ENCODE results near the gene MYBBP1A. TPM values are rescaled to one million over a fixed set of nuclear protein-coding genes. Genes with fewer than 3 reads are reported as not detected.
A peak's percentile ranks its signal among the peaks of the same experiment; 100 is the strongest.

MYBBP1A gene
- polyA plus RNA-seq, 2 donors = 32.6 to 44.8 TPM

DNA sequence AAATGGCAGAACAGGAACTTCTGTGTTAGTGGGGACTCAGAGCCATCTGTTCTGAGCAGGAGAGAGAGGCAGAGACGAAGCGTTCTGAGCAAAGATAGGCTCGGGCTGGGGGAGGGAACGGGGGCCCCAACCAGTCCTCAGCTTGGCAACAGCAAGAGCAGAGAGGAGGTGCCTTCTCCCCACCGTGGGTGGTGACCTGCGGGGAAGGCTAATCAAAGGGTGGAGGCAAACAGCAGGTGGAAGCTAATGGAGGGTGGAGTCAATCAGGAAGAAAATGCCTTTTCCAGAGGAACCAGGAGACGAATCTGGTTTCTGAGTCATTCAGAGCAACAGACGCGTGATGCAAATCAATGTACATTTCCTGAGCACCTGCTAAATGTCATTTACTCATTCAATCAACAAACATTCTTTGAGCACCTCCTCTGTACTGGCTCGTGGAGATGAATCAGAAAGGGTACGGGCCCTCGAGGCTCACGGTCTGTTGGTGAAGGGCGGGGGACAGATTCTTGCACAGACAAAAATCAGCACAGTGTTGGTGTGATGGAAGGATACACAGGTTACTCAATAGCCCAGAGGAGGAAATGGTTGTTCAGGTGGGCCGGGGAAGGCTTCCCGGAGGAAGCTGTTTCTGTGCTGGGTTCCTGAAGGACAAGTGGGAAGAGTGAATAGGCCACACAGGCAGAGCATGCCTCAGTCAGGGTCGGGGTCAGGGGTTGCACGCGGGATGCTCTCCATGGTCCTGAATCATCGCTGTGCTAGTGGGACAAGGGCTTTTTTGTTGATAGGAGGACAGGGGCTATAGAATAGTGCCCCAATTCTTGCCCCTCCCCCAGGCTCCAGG is 62.2 kb downstream of the MYBBP1A start:
- Histone ChIP-seq H3K4me1 (ENCODE audit: control insufficient read depth in 2 of 2, insufficient read depth in 2 of 2, low read length in 1 of 2) (peaks cover 0 to 3% of the 10 kb centered on the region in 2 donors), H3K9me3 (ENCODE audit: control insufficient read depth in 2 of 2, insufficient read depth in 1 of 2, low read depth in 1 of 2, low read length in 1 of 2) (no peaks in the 10 kb centered on the region), H3K27ac (ENCODE audit: low read depth in 2 of 2, low read length in 1 of 2) (peak overlapping the region; percentile 51 to 71), H3K27me3 (ENCODE audit: control insufficient read depth in 1 of 2, insufficient read depth in 2 of 2, low read length in 2 of 2) (no peaks in the 10 kb centered on the region), H3K36me3 (ENCODE audit: control insufficient read depth in 2 of 2, insufficient read depth in 2 of 2, low read length in 1 of 2) (no peaks in the 10 kb centered on the region), H3K4me3 (ENCODE audit: low read depth in 1 of 2, low read length in 2 of 2) (no peak overlapping the region)
- whole genome bisulfite sequencing, 2 donors = 36 to 40% methylated on average over 20 of the region's 20 CpGs

DNA sequence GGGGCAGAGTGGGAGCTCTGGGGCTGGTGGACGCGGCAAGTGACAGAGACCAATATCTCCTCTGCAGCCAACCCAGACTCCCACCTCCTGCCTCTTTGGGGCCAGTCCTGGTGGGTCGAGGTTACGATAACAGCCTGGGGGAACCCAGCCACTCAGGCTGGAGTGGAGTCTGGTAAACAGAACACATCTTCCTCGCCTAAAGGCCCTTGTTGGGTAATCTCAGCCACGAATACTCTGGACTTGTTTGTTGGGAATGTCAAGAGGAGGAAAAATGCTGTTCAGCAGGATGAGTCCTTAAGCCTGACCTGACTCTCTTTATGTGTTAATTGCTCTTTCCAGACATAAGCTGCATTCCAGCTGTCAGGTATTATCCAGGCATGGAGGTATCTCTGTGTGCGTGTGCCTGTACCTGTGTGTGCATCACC is 64.5 kb downstream of the MYBBP1A start:
- no peaks in the 10 kb centered on the region for H3K9me3 ChIP-seq (ENCODE audit: control insufficient read depth in 2 of 2, insufficient read depth in 1 of 2, low read depth in 1 of 2, low read length in 1 of 2)
- H3K27ac ChIP-seq (ENCODE audit: low read depth in 2 of 2, low read length in 1 of 2) = peak overlapping the region; percentile 41 to 77
- WGBS, 2 donors = 73 to 83% methylated on average over 7 of the region's 7 CpGs
- H3K27me3 ChIP-seq (ENCODE audit: control insufficient read depth in 1 of 2, insufficient read depth in 2 of 2, low read length in 2 of 2) = no peaks in the 10 kb centered on the region
- no peak overlapping the region for H3K4me3 ChIP-seq (ENCODE audit: low read depth in 1 of 2, low read length in 2 of 2)
- no peaks in the 10 kb centered on the region for H3K36me3 ChIP-seq (ENCODE audit: control insufficient read depth in 2 of 2, insufficient read depth in 2 of 2, low read length in 1 of 2)
- no peaks in the 10 kb centered on the region for H3K4me1 ChIP-seq (ENCODE audit: control insufficient read depth in 2 of 2, insufficient read depth in 2 of 2, low read length in 1 of 2)

DNA sequence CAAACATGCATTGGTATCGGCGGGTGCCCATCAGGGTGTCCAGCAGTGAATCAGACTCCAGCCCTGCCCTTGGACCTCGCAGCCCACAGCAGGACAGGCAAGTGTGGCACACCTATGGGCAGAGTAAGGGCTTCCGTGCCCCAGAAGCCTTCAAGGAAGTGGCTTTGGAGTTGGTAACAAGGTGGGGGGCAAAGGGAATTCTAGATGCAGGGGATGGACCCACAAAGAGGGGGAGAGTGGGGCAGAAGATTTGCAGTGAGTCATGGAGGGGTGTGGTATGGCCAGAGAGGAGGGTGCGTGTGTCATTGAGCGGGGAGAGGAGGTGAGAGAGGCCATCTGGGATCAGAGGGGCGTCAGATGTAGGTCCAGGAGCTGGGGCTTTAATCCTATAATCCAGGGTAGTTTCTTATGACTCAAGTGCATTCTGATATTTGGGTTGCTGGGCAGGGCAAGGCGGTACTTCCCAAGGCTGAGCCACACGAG is 65.0 kb downstream of the MYBBP1A start:
- H3K9me3 ChIP-seq (ENCODE audit: control insufficient read depth in 2 of 2, insufficient read depth in 1 of 2, low read depth in 1 of 2, low read length in 1 of 2) = no peaks in the 10 kb centered on the region
- H3K36me3 ChIP-seq (ENCODE audit: control insufficient read depth in 2 of 2, insufficient read depth in 2 of 2, low read length in 1 of 2) = no peaks in the 10 kb centered on the region
- H3K27me3 ChIP-seq (ENCODE audit: control insufficient read depth in 1 of 2, insufficient read depth in 2 of 2, low read length in 2 of 2) = no peaks in the 10 kb centered on the region
- peak overlapping the region; percentile 56 to 77 for H3K27ac ChIP-seq (ENCODE audit: low read depth in 2 of 2, low read length in 1 of 2)
- WGBS, 2 donors = 74 to 75% methylated on average over 9 of the region's 9 CpGs
- H3K4me3 ChIP-seq (ENCODE audit: low read depth in 1 of 2, low read length in 2 of 2) = no peak overlapping the region
- no peaks in the 10 kb centered on the region for H3K4me1 ChIP-seq (ENCODE audit: control insufficient read depth in 2 of 2, insufficient read depth in 2 of 2, low read length in 1 of 2)

DNA sequence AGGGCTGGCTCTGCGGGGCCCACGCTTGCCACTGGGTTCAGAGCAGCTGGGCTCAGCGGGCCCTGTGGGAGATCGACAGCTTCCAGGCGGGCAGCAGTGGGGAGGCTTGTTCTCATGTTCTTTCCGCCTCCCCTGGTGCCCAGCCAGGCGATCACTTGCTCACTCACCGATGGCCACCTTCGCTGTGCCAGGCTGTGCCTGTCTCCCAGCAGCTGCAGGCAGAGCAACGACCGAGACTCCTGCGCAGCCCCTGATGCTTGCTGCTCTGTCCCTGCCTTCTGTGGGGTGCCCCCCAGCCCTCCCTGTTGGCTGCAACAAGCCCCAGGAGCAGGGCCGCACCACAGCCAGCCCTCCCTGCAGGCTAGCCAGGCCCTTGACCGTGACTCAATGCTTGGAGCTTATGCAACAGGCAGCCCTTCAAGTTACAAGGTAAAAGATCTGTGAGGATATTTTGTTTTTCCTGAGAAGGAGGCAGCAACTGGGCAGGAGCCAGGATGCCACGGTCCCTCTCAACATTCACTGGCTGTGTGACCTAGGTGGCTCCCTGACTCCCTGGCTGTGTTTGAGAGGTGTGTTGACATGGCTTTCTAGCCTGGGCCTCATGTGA is 66.1 kb downstream of the MYBBP1A start:
- WGBS, 2 donors = 88 to 89% methylated on average over 15 of the region's 15 CpGs
- no peak overlapping the region for H3K4me3 ChIP-seq (ENCODE audit: low read depth in 1 of 2, low read length in 2 of 2)
- H3K4me1 ChIP-seq (ENCODE audit: control insufficient read depth in 2 of 2, insufficient read depth in 2 of 2, low read length in 1 of 2) = no peaks in the 10 kb centered on the region
- no peaks in the 10 kb centered on the region for H3K27me3 ChIP-seq (ENCODE audit: control insufficient read depth in 1 of 2, insufficient read depth in 2 of 2, low read length in 2 of 2)
- H3K27ac ChIP-seq (ENCODE audit: low read depth in 2 of 2, low read length in 1 of 2) = peak overlapping the region; percentile 51 to 69
- no peaks in the 10 kb centered on the region for H3K9me3 ChIP-seq (ENCODE audit: control insufficient read depth in 2 of 2, insufficient read depth in 1 of 2, low read depth in 1 of 2, low read length in 1 of 2)
- H3K36me3 ChIP-seq (ENCODE audit: control insufficient read depth in 2 of 2, insufficient read depth in 2 of 2, low read length in 1 of 2) = no peaks in the 10 kb centered on the region

Other genes with a start within 250 kb of the MYBBP1A start
- gene UBE2G1, start 188.7 kb downstream of the MYBBP1A start, polyA plus RNA-seq = 10 to 100 TPM; 28.4 to 45.7 TPM
- 1 to 10 TPM in 1 of 2 donors, under 1 TPM in 1; 0.36 to 1.3 TPM for gene SPNS3, start 121.4 kb downstream of the MYBBP1A start, polyA plus RNA-seq
- gene SPNS2, start 56.5 kb downstream of the MYBBP1A start, polyA plus RNA-seq = 100 to 1,000 TPM in 1 of 2 donors, 10 to 100 TPM in 1; 95.3 to 238 TPM
- 10 to 100 TPM; 49.5 to 72.3 TPM for gene GGT6, start 5.2 kb upstream of the MYBBP1A start, polyA plus RNA-seq
- gene SMTNL2, start 29.1 kb upstream of the MYBBP1A start, polyA plus RNA-seq = 1 to 10 TPM in 1 of 2 donors, under 1 TPM in 1; 0.53 to 1.4 TPM
- gene ALOX15, start 86.3 kb upstream of the MYBBP1A start, polyA plus RNA-seq = under 1 TPM; 0.04 to 0.22 TPM
- gene PELP1, start 148.8 kb upstream of the MYBBP1A start, polyA plus RNA-seq = 10 to 100 TPM; 19.2 to 29.8 TPM
- 10 to 100 TPM; 10.6 TPM for gene ARRB2, start 155.2 kb upstream of the MYBBP1A start, polyA plus RNA-seq
- gene MED11, start 176.0 kb upstream of the MYBBP1A start, polyA plus RNA-seq = 10 to 100 TPM; 29.8 to 31.1 TPM
- under 1 TPM; 0.82 to 0.96 TPM for gene ZMYND15, start 184.4 kb upstream of the MYBBP1A start, polyA plus RNA-seq
- gene CXCL16, start 184.5 kb upstream of the MYBBP1A start, polyA plus RNA-seq = 10 to 100 TPM; 10.9 to 20.3 TPM
- under 1 TPM in 1 of 2 donors, not detected in 1; 0.07 TPM for gene TM4SF5, start 216.5 kb upstream of the MYBBP1A start, polyA plus RNA-seq
- 1 to 10 TPM; 1.3 to 1.5 TPM for gene VMO1, start 231.0 kb upstream of the MYBBP1A start, polyA plus RNA-seq
- gene GLTPD2, start 233.6 kb upstream of the MYBBP1A start, polyA plus RNA-seq = under 1 TPM in 1 of 2 donors, not detected in 1; 0.38 TPM
- 100 to 1,000 TPM; 110 to 248 TPM for gene PSMB6, start 240.8 kb upstream of the MYBBP1A start, polyA plus RNA-seq

All from esophagus (tissue), 2 donors.